HEK293 (cell line): ENCODE measurements around the gene PCBP3.

Experiments
- BCL6B ChIP-seq: fragments of 450-650 bp; formaldehyde crosslinking; IDR thresholded peaks from 2 replicates; pipeline ENCODE4 v1.5.1; 2017; ENCODE audit warnings: missing biosample characterization, missing genetic modification characterization
- EGR2 ChIP-seq: fragments of 450-650 bp; formaldehyde crosslinking; IDR thresholded peaks from 2 replicates; pipeline ENCODE4 v1.5.1; 2016; ENCODE audit warnings: low read depth, missing biosample characterization, missing genetic modification characterization
- GFI1B ChIP-seq: fragments of 450-650 bp; formaldehyde crosslinking; IDR thresholded peaks from 2 replicates; pipeline ENCODE4 v1.5.1; 2016; ENCODE audit warnings: missing biosample characterization, missing genetic modification characterization
- INSM2 ChIP-seq: fragments of 450-650 bp; formaldehyde crosslinking; IDR thresholded peaks from 2 replicates; pipeline ENCODE4 v1.5.1; 2016; ENCODE audit warnings: missing biosample characterization, missing genetic modification characterization
- KLF1 ChIP-seq: fragments of 450-650 bp; formaldehyde crosslinking; IDR thresholded peaks from 2 replicates; pipeline ENCODE4 v1.5.1; 2016; ENCODE audit warnings: missing biosample characterization, missing genetic modification characterization
- KLF17 ChIP-seq: fragments of 450-650 bp; formaldehyde crosslinking; IDR thresholded peaks from 2 replicates; pipeline ENCODE4 v1.5.1; 2016; ENCODE audit warnings: missing biosample characterization, missing genetic modification characterization
- KLF7 ChIP-seq: fragments of 450-650 bp; formaldehyde crosslinking; IDR thresholded peaks from 2 replicates; pipeline ENCODE4 v1.5.1; 2016; ENCODE audit warnings: missing biosample characterization, missing genetic modification characterization, borderline replicate concordance
- OSR2 ChIP-seq: fragments of 450-650 bp; formaldehyde crosslinking; IDR thresholded peaks from 2 replicates; pipeline ENCODE4 v1.5.1; 2016; ENCODE audit warnings: missing biosample characterization, missing genetic modification characterization
- REPIN1 ChIP-seq: fragments of 450-650 bp; formaldehyde crosslinking; IDR thresholded peaks from 2 replicates; pipeline ENCODE4 v1.5.1; 2017; ENCODE audit warnings: missing biosample characterization, missing genetic modification characterization, low read depth
- ZBTB26 ChIP-seq: fragments of 450-650 bp; formaldehyde crosslinking; optimal IDR thresholded peaks from 2 replicates; pipeline ENCODE3; 2016; ENCODE audit warnings: missing biosample characterization, mild to moderate bottlenecking, missing genetic modification characterization
- ZBTB6 ChIP-seq: fragments of 450-650 bp; formaldehyde crosslinking; IDR thresholded peaks from 2 replicates; pipeline ENCODE4 v1.5.1; 2017; ENCODE audit warnings: missing biosample characterization, missing genetic modification characterization
- ZFHX2 ChIP-seq: fragments of 450-650 bp; formaldehyde crosslinking; conservative IDR thresholded peaks from 2 replicates; pipeline ENCODE4 v1.5.1; 2016; ENCODE audit warnings: missing biosample characterization, missing genetic modification characterization
- ZIC2 ChIP-seq: fragments of 450-650 bp; formaldehyde crosslinking; IDR thresholded peaks from 2 replicates; pipeline ENCODE4 v1.5.1; 2016; ENCODE audit warnings: missing biosample characterization, missing genetic modification characterization
- ZNF121 ChIP-seq: fragments of 450-650 bp; formaldehyde crosslinking; IDR thresholded peaks from 2 replicates; pipeline ENCODE4 v1.5.1; 2016; ENCODE audit warnings: missing biosample characterization, missing genetic modification characterization
- ZNF132 ChIP-seq: fragments of 450-650 bp; formaldehyde crosslinking; IDR thresholded peaks from 2 replicates; pipeline ENCODE4 v1.5.1; 2017; ENCODE audit warnings: missing biosample characterization, missing genetic modification characterization, borderline replicate concordance
- ZNF155 ChIP-seq: fragments of 450-650 bp; formaldehyde crosslinking; IDR thresholded peaks from 2 replicates; pipeline ENCODE4 v1.5.1; 2016; ENCODE audit warnings: missing biosample characterization, missing genetic modification characterization
- ZNF2 ChIP-seq: fragments of 450-650 bp; formaldehyde crosslinking; IDR thresholded peaks from 2 replicates; pipeline ENCODE4 v1.5.1; 2016; ENCODE audit warnings: missing biosample characterization, missing genetic modification characterization
- ZNF449 ChIP-seq: fragments of 450-650 bp; formaldehyde crosslinking; IDR thresholded peaks from 2 replicates; pipeline ENCODE4 v1.5.1; 2017; ENCODE audit warnings: missing biosample characterization, mild to moderate bottlenecking, missing genetic modification characterization, moderate library complexity
- ZNF473 ChIP-seq: fragments of 450-650 bp; formaldehyde crosslinking; IDR thresholded peaks from 2 replicates; pipeline ENCODE4 v1.5.1; 2017; ENCODE audit warnings: missing biosample characterization, missing genetic modification characterization
- ZNF549 ChIP-seq: fragments of 450-650 bp; IDR thresholded peaks from 2 replicates; pipeline ENCODE4 v1.5.1; 2018; ENCODE audit warnings: missing biosample characterization, missing genetic modification characterization, mild to moderate bottlenecking, inconsistent platforms, moderate library complexity
- ZNF596 ChIP-seq: fragments of 450-650 bp; IDR thresholded peaks from 2 replicates; pipeline ENCODE4 v1.5.0; 2018; ENCODE audit warnings: missing biosample characterization, mild to moderate bottlenecking, missing genetic modification characterization, moderate library complexity
- ZNF626 ChIP-seq: fragments of 450-650 bp; sonication (Bioruptor Pico); formaldehyde crosslinking; IDR thresholded peaks from 2 replicates; pipeline ENCODE4 v1.5.1; 2018; ENCODE audit warnings: missing biosample characterization, missing genetic modification characterization, inconsistent platforms
- ZNF629 ChIP-seq: fragments of 450-650 bp; formaldehyde crosslinking; IDR thresholded peaks from 2 replicates; pipeline ENCODE4 v1.5.1; 2017; ENCODE audit warnings: missing biosample characterization, missing genetic modification characterization
- ZNF654 ChIP-seq: fragments of 450-650 bp; formaldehyde crosslinking; IDR thresholded peaks from 2 replicates; pipeline ENCODE4 v1.5.1; 2016; ENCODE audit warnings: low read depth, missing biosample characterization, missing genetic modification characterization
- ZNF76 ChIP-seq: fragments of 450-650 bp; formaldehyde crosslinking; IDR thresholded peaks from 2 replicates; pipeline ENCODE4; 2016; ENCODE audit warnings: low read depth, missing biosample characterization, missing genetic modification characterization, borderline replicate concordance

Gene PCBP3

GRCh38 chr21:45948576-45949141 is 305.1 kb downstream of the PCBP3 start (continued):
- TF ChIP-seq ZNF132 (no peak), ZIC2 (tag by site-specific recombination) (peak; percentile 92), EGR2 (tag by site-specific recombination) (peak; percentile 82), BCL6B (tag by site-specific recombination) (no peak), KLF7 (tag by site-specific recombination) (no peak), ZNF155 (tag by site-specific recombination) (no peak), ZNF449 (tag by site-specific recombination) (0 out of 2 replicates have a peak, but pooled peaks have one; percentile 55), KLF17 (peak; percentile 56; the same call in 1 of the 2 replicates), ZNF549 (tag by site-specific recombination) (no peak), ZNF626 (tag by site-specific recombination) (no peak), ZNF629 (tag by site-specific recombination) (peak; percentile 22; the same call in 1 of the 2 replicates), ZNF76 (tag by site-specific recombination) (peak; percentile 33; the same call in 1 of the 2 replicates), ZFHX2 (tag by site-specific recombination) (peak; percentile 66), ZBTB6 (tag by site-specific recombination) (no peak), INSM2 (tag by site-specific recombination) (no peak), ZNF654 (tag by site-specific recombination) (no peak), ZNF596 (tag by site-specific recombination) (no peak), KLF1 (peak; percentile 98), ZNF2 (tag by site-specific recombination) (no peak), ZNF473 (tag by site-specific recombination) (0 out of 2 replicates have a peak, but pooled peaks have one; percentile 12), GFI1B (no peak), ZNF121 (no peak), REPIN1 (tag by site-specific recombination) (no peak), ZBTB26 (tag by site-specific recombination) (no peak), OSR2 (tag by site-specific recombination) (peak; percentile 33; the same call in 1 of the 2 replicates)
